B cell (primary cell): ENCODE data around the gene UBASH3B. TPM values are rescaled to one million over a fixed set of nuclear protein-coding genes. Genes with fewer than 3 reads are reported as not detected.

Experiments used
- ATAC-seq: fragments of 200-7000 bp; cut with Tn5 transposase; one replicate; pipeline ENCODE4 v1.10.0; 2021; ENCODE audit warnings: low read depth, mild to moderate bottlenecking, moderate number of reproducible peaks, moderate library complexity
- CTCF ChIA-PET: fragments of 350-600 bp; sonication (Branson Sonifier 250); formaldehyde crosslinking; loops from one replicate; lab custom pipeline; 2021; ENCODE audit warnings: antibody characterized with exemption, inconsistent platforms; lab: Charles Lee
- POLR2A ChIA-PET: fragments of 350-600 bp; sonication (Branson Sonifier 250); formaldehyde crosslinking; loops from one replicate; lab custom pipeline; 2021; ENCODE audit warnings: antibody characterized with exemption; lab: Charles Lee
- DNase-seq: peaks from one replicate; pipeline ENCODE4 v3.0.0; 2013
- H2AFZ ChIP-seq: 2 replicates; pipeline ENCODE4 v1.6.1; 2012; ENCODE audit warnings: mild to moderate bottlenecking, low read depth, low read length; ENCODE audit not compliant: insufficient read depth, poor library complexity, severe bottlenecking
- H3K27ac ChIP-seq, 2 donors: 1 replicate in 1 of 2; 2 replicates in 1 of 2; pipeline ENCODE4 v1.5.1; 2012 to 2013; ENCODE audit warnings: low read length in 2 of 2, mild to moderate bottlenecking in 2 of 2, moderate library complexity in 1 of 2
- H3K27me3 ChIP-seq, 4 experiments: fragments of 200-600 bp in 1 of 4; sonication (generic) in 1 of 4; replicated peaks in 1 of 4; 1 replicate in 2 of 4; 2 replicates in 2 of 4; pipeline versions ENCODE4 v1.6.1 to v1.7.0; 2013 to 2016; ENCODE audit warnings: low read length in 3 of 4, mild to moderate bottlenecking in 2 of 4, mixed read lengths in 1 of 4, moderate library complexity in 1 of 4; ENCODE audit not compliant: insufficient read depth in 4 of 4, control insufficient read depth in 3 of 4; ENCODE audit errors: control extremely low read depth in 1 of 4
- H3K36me3 ChIP-seq, 2 experiments: replicated peaks in 1 of 2; 1 replicate in 1 of 2; 2 replicates in 1 of 2; pipeline versions ENCODE4 v1.6.1 to v1.7.1; 2013; ENCODE audit warnings: low read length in 1 of 2; ENCODE audit not compliant: insufficient read depth in 2 of 2, control insufficient read depth in 1 of 2; ENCODE audit errors: control extremely low read depth in 1 of 2, extremely low read depth in 1 of 2
- H3K4me1 ChIP-seq, 2 donors: fragments of 200-600 bp in 1 of 2; sonication (generic) in 1 of 2; 1 replicate in 1 of 2; 2 replicates in 1 of 2; pipeline versions ENCODE4 v1.5.1 to v1.6.1; 2013 to 2017; ENCODE audit warnings: low read length in 2 of 2; ENCODE audit not compliant: control insufficient read depth in 2 of 2, insufficient read depth in 2 of 2
- H3K4me2 ChIP-seq: replicated peaks from 2 replicates; pipeline ENCODE3; 2012; ENCODE audit warnings: mild to moderate bottlenecking, low read depth, low read length; ENCODE audit not compliant: poor library complexity, severe bottlenecking
- H3K4me3 ChIP-seq, 5 experiments: fragments of 200-600 bp in 1 of 5; sonication (generic) in 1 of 5; 1 replicate in 3 of 5; 2 replicates in 2 of 5; pipeline versions ENCODE4 v1.5.1 to v1.7.0; 2011 to 2016; ENCODE audit warnings: low read length in 4 of 5, mild to moderate bottlenecking in 4 of 5, low read depth in 2 of 5, control low read depth in 1 of 5, moderate library complexity in 1 of 5; ENCODE audit not compliant: insufficient read depth in 1 of 5; ENCODE audit errors: control extremely low read depth in 1 of 5, extremely low read depth in 1 of 5
- H3K79me2 ChIP-seq: fragments of 200-600 bp; sonication (generic); one replicate; pipeline ENCODE4 v1.6.0; 2016; ENCODE audit warnings: low read length; ENCODE audit not compliant: control insufficient read depth, insufficient read depth
- H3K9ac ChIP-seq: fragments of 200-600 bp; sonication (generic); 2 replicates; pipeline ENCODE4 v1.6.1; 2017; ENCODE audit warnings: mild to moderate bottlenecking, low read length, moderate library complexity
- H3K9me3 ChIP-seq, 3 donors: one replicate each; pipeline versions ENCODE4 v1.6.1 to v1.7.1; 2013; ENCODE audit warnings: low read length in 2 of 3; ENCODE audit not compliant: control insufficient read depth in 2 of 3, insufficient read depth in 1 of 3; ENCODE audit errors: control extremely low read depth in 1 of 3
- H4K20me1 ChIP-seq: 2 replicates; pipeline ENCODE4 v1.6.0; 2012; ENCODE audit warnings: mild to moderate bottlenecking, low read length; ENCODE audit not compliant: insufficient read depth, control insufficient read depth, poor library complexity, severe bottlenecking
- H3K27ac Mint-ChIP-seq: one replicate; pipeline ENCODE4 v1.8.0; 2021; ENCODE audit warnings: mixed read lengths
- H3K27me3 Mint-ChIP-seq: one replicate; pipeline ENCODE4 v1.8.0; 2021; ENCODE audit warnings: mixed read lengths
- H3K4me1 Mint-ChIP-seq: one replicate; pipeline ENCODE4 v1.8.0; 2021; ENCODE audit warnings: mixed read lengths
- H3K4me3 Mint-ChIP-seq: one replicate; pipeline ENCODE4 v1.8.0; 2021; ENCODE audit warnings: mixed read lengths
- H3K9me3 Mint-ChIP-seq: one replicate; pipeline ENCODE4 v1.8.0; 2022; ENCODE audit warnings: mixed read lengths; ENCODE audit not compliant: insufficient read depth
- CTCF ChIP-seq: fragments of 200-600 bp; IDR thresholded peaks from one replicate; pipeline ENCODE4 v1.8.0; 2022; ENCODE audit warnings: antibody characterized with exemption, mild to moderate bottlenecking
- EZH2 ChIP-seq: IDR thresholded peaks from 2 replicates; pipeline ENCODE4 v1.6.1; 2012; ENCODE audit warnings: borderline replicate concordance, low read depth, mild to moderate bottlenecking, moderate library complexity, low read length; ENCODE audit not compliant: insufficient read depth, poor library complexity, severe bottlenecking
- WGBS: methylation state at CpG from one replicate; pipeline ENCODE4 v1.1.5; 2013; ENCODE audit warnings: missing lambda C conversion rate; ENCODE audit not compliant: insufficient coverage; 5-methylcytosine and 5-hydroxymethylcytosine counted together
- intact Hi-C: fragments of 100-400 bp; cut with micrococcal nuclease; formaldehyde crosslinking; loops from one replicate; pipeline ENCODE4 v1.10.0; 2022
- polyA plus RNA-seq: library from polyadenylated mRNA; depleted of rRNA; stranded (reverse); fragments of >200 nt; gene quantifications from 2 replicates; pipeline ENCODE4 v1.2.3, GENCODE V29; 2012
- total RNA-seq, 2 donors: library from RNA; stranded (reverse); fragments of 120-200 nt in 1 of 2; gene quantifications; 1 replicate in 1 of 2; 2 replicates in 1 of 2; pipeline versions ENCODE4 v1.2.3 to v1.2.4, GENCODE V29; 2013 to 2022

Gene UBASH3B
- total and polyA plus RNA-seq, 2 donors (not counting 1 experiment from before 2014, with no cell fraction given), result 2.3 to 3.6 TPM

GRCh38 chr11:122749005-122749687, 93.6 kb downstream of the UBASH3B start:
- peaks cover 20% of the 10 kb centered on the region for H3K27me3 Mint-ChIP-seq
- H3K4me1 Mint-ChIP-seq, result peaks cover 18% of the 10 kb centered on the region
- Histone ChIP-seq H3K79me2 (peaks cover 46% of the 10 kb centered on the region), H3K9ac (no peak overlapping the region), H3K36me3 (no peaks in the 10 kb centered on the region), H3K9me3 (no peaks in the 10 kb centered on the region), H3K27me3 (peaks cover 0 to 35% (median 7%) of the 10 kb centered on the region in 4 experiments), H3K27ac (no peak overlapping the region), H3K4me1 (peaks cover 40 to 53% of the 10 kb centered on the region in 2 donors), H2AFZ (no peak overlapping the region), H4K20me1 (no peaks in the 10 kb centered on the region), H3K4me2 (peak overlapping the region; percentile 28), H3K4me3 (no peak overlapping the region)
- TF ChIP-seq CTCF, result no peak
- no peak for TF ChIP-seq EZH2
- ChIA-PET CTCF (interaction anchor here (1.6 to 18.4 kb wide), 4 partner anchors 32 to 117 kb away, joined by 6 to 405 read pairs (median 10); partner anchors contain the start of gene UBASH3B), POLR2A (interaction anchor here (0.6 kb wide), 2 partner anchors 118 to 322 kb away, joined by 3 read pairs; no protein-coding TSS in a partner anchor)
- no peak overlapping the region for H3K4me3 Mint-ChIP-seq
- intact Hi-C loops, result loop anchor here (5.0 kb wide), 1 partner anchor 83 kb away; no protein-coding TSS in a partner anchor
- WGBS, result 5% methylated on average over 2 of the region's 5 CpGs
- DNase-seq (peak; percentile 56), ATAC-seq (peak; percentile 59)
- no peak overlapping the region for H3K27ac Mint-ChIP-seq
- no peaks in the 10 kb centered on the region for H3K9me3 Mint-ChIP-seq

GRCh38 chr11:122750049-122750448, 94.5 kb downstream of the UBASH3B start:
- no peak overlapping the region for H3K4me3 ChIP-seq
- peaks cover 27% of the 10 kb centered on the region for H3K4me1 Mint-ChIP-seq
- ATAC-seq (no peak), DNase-seq (no peak)
- no peaks in the 10 kb centered on the region for H3K36me3 ChIP-seq
- CTCF ChIA-PET, result interaction anchor here (1.6 to 18.4 kb wide), 2 partner anchors 94 to 118 kb away, joined by 6 to 405 read pairs; partner anchors contain the start of gene UBASH3B
- no peaks in the 10 kb centered on the region for H4K20me1 ChIP-seq
- no peaks in the 10 kb centered on the region for H3K9me3 Mint-ChIP-seq
- H3K27me3 ChIP-seq, result peaks cover 0 to 35% (median 7%) of the 10 kb centered on the region in 4 experiments
- 100% methylated on average over 2 of the region's 5 CpGs for WGBS
- no peak overlapping the region for H3K9ac ChIP-seq
- TF ChIP-seq EZH2 (no peak), CTCF (no peak)
- H3K4me1 ChIP-seq, result peaks cover 38 to 53% of the 10 kb centered on the region in 2 donors
- no peak overlapping the region for H3K27ac ChIP-seq
- H3K9me3 ChIP-seq, result no peaks in the 10 kb centered on the region
- H3K27ac Mint-ChIP-seq, result no peak overlapping the region
- H3K79me2 ChIP-seq, result peaks cover 39% of the 10 kb centered on the region
- H3K4me2 ChIP-seq, result no peak overlapping the region
- no peak overlapping the region for H3K4me3 Mint-ChIP-seq
- POLR2A ChIA-PET, result no interaction called here
- no peak overlapping the region for H2AFZ ChIP-seq
- intact Hi-C loops, result no loop called here
- H3K27me3 Mint-ChIP-seq, result peaks cover 20% of the 10 kb centered on the region
